Tibial nerve (tissue), 4 donors: ENCODE results near the gene HECW1.

Source experiments
- EP300 ChIP-seq, 2 donors: sonication (generic); formaldehyde crosslinking; IDR thresholded peaks; one replicate each; pipeline ENCODE4 v1.6.1; 2017; ENCODE audit warnings: antibody characterized with exemption in 2 of 2, mild to moderate bottlenecking in 1 of 2
- POLR2A ChIP-seq, 2 donors: fragments of 450-650 bp; IDR thresholded peaks; one replicate each; pipeline ENCODE4 v1.6.1; 2017; ENCODE audit warnings: antibody characterized with exemption in 2 of 2, mild to moderate bottlenecking in 2 of 2, moderate library complexity in 2 of 2
- TF ChIP-seq, protein P1 (sequence below), 5 experiments: fragments of 200-600 bp in 3 of 5; fragments of 450-650 bp in 2 of 5; sonication (generic) in 3 of 5; IDR thresholded peaks; one replicate each; pipeline ENCODE4 v1.5.1; 2016 to 2019; ENCODE audit warnings: antibody characterized with exemption in 5 of 5, mild to moderate bottlenecking in 3 of 5, moderate library complexity in 2 of 5

DNA sequence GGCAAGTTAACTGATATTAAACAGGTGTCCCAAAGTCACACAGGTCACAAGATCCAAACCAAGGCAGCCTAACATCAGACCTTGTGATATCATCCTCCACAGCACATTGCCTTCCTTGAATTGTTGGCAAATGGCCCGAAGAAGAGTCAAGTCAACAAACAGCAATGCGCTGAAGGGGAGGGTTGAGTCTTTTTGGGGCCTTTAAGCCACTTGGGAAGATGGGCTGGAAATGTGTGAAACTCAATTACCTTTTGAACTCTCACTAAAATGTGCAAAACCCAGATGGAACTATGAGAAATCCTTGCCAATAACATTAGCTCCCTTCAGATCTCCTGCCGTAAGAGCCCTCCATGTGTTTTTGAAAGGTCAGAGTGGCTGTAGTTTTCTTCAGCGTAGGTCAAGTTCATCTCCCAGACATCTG lies 422.6 kb downstream of the HECW1 start:
- TF ChIP-seq, protein P1, sequence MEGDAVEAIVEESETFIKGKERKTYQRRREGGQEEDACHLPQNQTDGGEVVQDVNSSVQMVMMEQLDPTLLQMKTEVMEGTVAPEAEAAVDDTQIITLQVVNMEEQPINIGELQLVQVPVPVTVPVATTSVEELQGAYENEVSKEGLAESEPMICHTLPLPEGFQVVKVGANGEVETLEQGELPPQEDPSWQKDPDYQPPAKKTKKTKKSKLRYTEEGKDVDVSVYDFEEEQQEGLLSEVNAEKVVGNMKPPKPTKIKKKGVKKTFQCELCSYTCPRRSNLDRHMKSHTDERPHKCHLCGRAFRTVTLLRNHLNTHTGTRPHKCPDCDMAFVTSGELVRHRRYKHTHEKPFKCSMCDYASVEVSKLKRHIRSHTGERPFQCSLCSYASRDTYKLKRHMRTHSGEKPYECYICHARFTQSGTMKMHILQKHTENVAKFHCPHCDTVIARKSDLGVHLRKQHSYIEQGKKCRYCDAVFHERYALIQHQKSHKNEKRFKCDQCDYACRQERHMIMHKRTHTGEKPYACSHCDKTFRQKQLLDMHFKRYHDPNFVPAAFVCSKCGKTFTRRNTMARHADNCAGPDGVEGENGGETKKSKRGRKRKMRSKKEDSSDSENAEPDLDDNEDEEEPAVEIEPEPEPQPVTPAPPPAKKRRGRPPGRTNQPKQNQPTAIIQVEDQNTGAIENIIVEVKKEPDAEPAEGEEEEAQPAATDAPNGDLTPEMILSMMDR (IDR thresholded peaks at IDR 0.05): no peak
- TF ChIP-seq POLR2A (IDR thresholded peaks at IDR 0.05) (no peak), EP300 (IDR thresholded peaks at IDR 0.05) (peak in 1 of 2 donors; percentile 82)
